ENCODE measurements around the gene PHKA1.
A peak's percentile ranks its signal among the peaks of the same experiment; 100 is the strongest.
"Not testable (repeated sequence)": the region's sequence is repeated elsewhere in the genome, so short reads cannot be mapped to it uniquely, and the experiment has no call there.

PHKA1 gene

DNA sequence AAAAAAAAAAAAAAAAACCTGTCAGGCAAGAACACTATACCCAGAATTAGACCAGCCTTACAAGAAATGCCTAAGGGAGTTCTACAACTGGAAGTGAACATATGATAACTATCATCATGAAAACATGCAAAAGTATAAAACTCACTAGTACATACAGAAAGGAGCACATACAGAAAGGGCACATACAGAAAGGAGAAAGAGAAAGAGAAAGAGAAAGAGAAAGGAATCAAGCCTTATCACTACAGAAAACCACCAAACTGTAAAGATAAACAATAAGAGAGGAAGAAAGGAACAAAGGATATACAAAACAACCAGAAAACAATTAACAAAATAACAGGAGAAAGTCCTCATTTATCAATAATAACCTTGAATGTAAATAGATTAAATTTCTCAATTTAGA, 50.4 kb downstream of the PHKA1 start:
- no peak for DNase-seq

DNA sequence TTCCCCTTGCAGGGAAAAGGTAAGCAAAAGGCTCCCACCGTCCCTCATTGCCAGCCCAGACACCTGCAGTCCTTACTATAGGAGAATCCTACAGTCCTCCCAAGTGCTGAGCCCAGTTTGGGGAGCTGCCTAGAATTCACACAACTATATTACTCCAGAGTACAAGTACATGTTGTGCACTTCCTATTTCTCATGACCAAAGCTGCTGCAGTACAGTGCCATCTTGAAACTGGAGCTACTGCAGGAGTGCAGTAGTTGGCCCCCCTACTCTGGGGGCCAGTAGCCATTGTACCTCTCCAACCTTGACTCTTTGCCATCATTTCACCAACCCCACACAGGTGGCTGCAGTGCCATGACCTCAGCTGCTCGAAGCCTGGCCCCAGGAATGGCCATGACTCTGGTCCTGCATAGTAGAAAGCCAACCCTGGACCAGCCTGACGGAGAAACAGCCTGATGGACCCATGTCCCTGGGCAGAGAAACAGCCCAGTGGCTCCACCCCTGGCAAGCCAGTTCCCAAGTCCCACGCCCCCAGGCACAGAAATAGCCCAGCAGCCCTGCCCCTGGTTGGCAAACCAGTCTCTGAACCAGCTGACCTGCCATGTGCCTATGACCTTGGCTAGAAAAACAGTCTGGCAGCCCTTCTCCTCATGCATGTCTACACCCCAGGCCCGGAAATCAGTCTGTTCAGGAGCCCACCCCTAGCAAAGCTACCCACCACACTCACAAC, 51.9 kb downstream of the PHKA1 start:
- DNase-seq = no peak

DNA sequence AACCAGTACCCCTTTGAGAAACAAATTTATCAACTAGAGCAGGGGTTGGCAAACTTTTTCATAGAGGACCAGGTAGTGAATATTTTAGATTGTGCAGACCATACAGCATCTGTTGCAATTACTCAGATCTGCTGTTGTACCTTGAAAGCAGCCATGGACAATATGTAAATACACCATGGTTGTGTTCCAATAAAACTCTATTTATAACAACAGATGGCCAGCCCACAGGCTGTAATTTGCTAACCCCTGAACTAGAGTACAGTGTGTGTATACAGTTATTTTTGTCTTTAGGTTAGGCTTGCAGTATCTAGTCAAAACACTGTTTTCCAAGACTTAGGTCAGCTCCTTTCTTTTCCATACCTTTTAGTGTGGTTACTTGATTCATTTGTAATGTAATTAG, 54.4 kb downstream of the PHKA1 start:
- no peak for DNase-seq

DNA sequence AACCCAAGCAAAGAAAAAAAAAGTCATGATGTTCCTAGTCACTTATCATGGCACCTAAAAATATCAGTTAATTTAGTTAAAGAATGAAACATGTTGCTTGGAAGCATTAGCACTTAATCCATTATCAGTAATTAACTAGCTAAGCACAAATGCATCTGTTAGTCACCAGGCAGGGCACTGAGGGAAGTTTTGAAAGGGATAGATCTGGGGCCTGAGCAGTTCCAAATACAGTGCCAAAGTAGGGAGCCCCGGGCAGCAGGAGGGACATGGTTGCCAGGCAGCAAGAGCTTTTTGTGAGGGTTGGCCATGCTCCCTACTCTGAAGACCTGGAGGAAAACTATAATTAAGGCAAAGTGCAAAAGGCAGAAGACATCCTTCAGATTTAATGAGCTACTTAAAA, 62.0 kb downstream of the PHKA1 start:
- no peak for DNase-seq

DNA sequence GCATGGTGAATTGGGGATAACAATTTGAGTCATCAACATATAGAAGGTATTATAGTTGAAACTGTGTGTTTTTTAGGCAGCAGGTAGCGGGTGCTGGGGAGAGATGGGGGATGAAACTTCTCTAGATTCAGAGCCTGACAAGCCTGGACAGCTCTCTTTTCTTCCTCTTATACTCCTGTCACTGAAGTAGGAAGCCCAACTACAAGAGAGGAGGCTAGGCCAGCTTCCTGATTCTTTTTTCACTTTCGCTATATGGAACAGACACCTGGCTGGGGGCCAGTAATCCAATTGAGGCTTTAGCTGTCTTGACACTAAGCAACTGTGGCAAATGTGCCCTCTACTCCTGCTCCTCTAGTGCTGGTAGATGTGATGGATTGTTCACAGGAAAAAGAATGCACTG, 69.2 kb downstream of the PHKA1 start:
- DNase-seq = no peak

DNA sequence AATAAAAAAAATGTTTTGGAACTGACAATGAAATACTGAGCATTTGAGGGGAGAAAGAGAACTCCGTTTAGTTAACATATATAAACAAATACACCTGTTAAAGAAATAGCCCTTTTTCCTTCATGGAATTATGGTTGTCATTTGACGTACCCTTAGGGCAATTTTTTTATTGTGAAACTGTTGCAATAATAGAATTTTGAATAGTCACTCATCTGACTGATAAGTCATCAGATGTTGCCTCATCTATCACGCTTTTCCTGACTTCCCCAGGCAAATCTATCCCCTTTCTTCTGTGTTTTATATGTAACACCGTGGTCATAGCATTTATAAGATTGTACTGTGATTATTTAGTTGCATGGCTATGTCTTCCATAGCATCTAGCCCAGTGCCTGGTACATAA, 72.5 kb downstream of the PHKA1 start:
- no peak for DNase-seq

DNA sequence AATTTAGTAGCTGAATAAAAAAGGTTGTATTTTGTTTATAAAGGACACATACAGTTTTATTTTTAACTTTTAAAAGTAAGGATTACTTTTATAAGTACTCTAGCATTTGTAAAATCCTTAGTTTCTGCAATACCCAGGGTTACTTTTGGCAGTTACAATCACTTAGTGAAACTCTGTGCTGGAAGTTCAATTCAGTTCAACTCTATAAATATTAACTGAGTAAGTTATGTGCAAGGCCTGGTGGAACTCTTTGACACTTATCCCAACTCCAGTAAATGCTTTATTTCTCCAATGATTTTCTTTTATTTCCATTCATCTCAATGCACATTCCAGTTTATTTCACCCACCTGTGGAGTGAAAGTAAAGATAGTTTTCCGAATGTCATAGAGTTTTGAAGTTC, 78.2 kb downstream of the PHKA1 start:
- DNase-seq = no peak

DNA sequence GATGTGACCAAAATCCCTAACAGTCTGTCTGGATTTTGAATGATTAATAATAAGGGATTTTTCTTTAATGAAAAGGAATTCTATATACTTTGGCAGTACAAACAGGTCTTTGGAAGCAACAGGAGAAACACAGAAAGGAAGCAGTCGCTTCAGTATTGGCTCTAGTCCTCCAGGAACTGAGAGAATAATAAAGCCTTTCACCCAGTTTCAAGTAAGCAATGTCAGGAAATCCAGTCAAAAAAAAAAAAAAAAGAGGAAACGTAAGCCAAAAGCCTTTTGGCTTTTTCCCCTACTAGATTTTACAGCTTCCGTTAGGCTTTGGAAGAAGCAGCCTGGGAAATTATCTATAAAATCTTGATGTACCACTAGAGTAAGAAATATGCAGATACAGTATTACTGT, 79.8 kb downstream of the PHKA1 start:
- DNase-seq = no peak

DNA sequence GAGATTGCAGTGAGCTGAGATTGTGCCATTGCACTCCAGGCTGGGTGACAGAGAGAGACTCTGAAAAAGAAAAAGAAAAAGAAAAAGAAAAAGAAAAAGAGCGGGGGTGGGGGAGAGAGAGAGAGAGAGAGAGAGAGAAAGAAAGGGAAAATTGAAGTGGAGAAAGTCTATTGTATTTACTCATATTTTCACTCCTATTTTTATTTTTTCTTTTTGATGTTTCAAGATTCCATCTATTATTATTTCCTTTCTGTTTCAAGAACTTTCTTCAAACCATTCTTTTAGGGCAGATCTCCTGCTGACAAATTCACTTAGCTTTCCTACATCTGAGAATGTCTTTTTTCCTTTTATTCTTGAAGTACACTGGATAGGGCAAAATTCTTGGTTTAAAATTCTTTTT, 83.9 kb downstream of the PHKA1 start:
- DNase-seq = no peak

DNA sequence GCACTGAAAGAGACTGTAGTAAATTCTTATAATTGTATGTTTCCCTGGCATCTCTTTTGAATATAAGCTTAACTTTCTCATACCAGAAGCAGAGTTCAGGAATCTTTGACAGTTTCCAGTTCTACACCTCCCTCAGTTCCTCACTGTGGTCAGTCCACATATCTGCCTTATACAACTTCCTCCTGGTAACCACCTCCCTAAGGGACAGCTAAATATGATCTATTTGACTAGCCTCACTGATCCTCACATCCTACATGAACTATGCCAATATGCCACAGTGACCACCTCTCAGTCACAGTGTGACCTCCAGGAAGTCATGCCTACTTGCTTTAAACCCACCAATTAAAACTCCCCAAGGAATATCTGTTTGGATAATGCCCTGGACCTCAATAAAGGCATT, 89.9 kb downstream of the PHKA1 start:
- DNase-seq = no peak

DNA sequence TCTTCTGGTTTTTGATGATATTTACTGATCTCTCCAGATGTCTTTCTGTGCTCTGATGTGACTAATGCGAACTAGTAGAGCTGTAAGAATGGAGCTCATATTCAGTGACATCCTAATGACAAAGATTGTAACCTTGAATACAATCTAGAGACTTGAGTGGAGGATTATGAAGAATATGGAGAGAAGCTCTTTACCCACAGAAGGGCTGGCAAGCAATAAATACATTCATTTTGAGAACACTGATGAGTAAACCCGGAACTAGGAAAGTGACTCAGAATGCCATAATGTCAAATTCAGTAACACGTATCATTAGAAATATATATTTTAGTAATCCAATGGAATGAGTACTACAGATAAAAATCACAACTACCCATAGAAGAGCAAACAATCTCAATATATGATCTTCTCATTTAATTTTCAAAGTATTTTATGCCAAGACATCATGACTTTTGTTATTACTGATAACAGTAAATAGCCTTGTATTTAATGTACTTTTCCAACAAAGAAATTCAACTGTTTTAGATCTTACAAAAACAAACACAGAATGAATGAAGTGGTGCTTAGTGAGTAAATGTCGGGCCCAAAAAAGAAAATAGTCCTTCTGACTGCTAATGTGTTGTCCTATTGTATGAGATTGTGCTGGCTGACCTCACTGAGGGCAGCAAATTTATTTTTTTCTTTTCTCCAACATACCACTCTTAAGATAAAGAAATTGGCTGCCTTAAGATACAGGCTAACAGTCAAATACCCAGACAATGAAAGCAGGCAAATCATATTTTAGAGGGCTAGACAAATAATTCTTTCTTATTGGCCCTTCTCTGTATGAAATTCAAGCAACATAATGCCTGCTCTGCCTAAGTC, 92.3 kb downstream of the PHKA1 start:
- DNase-seq = no peak

DNA sequence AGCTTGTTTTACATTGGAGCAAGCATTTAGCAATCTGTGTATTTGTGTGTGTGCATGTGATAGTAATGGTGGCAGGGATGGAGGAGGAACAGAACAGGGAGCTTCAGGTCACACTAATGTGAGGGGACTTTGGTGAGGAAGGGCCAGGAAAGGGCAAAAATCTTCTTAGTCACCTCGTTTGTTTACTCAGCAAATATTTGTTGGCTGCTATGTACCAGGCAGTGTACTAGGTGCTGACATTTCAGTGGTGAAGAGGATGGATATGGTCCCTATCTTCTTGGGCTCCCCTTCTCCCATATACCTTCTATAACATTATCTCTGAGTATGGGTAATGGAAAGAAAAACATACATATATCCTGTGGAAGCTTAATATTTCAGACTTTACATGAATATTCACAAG, 92.9 kb downstream of the PHKA1 start:
- no peak for DNase-seq

DNA sequence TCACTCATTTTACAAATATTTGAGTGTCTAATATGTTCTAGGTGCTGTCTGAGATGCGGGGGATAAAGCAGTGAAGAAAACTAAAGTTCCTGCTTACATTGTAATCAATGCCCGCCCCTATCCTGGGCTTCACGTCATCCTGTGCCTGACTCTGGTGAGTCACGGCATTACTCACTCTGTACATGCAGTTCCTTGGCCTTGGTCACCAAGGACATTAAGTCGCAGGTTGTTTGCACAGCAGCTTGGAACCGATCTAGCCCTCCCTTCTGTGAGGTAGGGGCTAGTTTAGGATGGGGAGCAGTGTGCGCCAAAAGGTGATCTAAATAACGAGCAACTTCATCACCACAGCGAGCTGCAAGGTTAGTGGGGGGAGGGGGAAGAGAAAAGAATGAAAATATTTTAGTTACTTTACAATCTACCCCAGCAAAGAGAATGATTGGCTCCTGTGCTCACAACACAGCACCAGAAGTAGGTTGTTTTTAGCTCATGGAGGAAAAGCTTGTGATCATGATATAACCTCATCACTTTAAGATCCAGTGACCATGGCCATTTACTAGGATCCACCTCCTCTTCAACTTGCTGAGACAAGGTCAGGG, 93.5 kb downstream of the PHKA1 start:
- DNase-seq = no peak

DNA sequence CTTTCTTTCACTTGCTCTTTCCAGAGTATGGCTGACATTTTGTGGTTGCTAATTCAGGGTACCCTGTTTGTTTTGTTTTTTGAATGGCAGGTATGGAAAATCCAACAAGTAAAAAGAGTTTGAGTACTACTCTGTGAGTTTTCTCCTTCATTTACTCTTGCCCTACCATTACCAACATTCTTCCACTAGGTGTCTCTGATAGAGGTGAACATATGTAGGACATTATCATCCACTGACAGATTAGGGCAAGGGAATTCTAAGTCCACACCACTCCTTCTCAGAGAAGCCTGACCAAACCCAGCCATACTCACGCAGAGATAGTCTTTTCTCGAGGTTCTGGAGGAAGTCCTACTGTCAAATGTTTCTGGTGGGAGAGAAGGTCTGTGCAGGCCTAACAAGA, 104.8 kb downstream of the PHKA1 start:
- no peak for DNase-seq

DNA sequence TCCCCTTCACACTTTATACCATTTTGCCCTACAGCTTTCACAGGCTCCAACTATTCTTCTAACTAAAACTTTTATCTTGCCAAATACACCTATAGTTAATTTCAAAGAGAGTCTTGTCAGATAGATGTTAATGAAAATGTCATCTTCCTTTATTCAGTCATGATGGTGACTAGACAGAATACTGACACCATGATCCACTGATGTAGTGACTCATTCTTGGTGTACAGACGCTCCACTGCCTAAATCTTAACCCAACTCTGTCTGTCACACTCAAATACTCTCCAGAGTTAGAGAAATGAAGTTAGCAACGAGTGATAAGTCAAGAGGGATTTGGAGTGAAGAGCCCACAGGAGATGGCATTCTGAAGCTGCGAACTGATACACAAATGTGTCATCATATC, 109.4 kb downstream of the PHKA1 start:
- DNase-seq = no peak

DNA sequence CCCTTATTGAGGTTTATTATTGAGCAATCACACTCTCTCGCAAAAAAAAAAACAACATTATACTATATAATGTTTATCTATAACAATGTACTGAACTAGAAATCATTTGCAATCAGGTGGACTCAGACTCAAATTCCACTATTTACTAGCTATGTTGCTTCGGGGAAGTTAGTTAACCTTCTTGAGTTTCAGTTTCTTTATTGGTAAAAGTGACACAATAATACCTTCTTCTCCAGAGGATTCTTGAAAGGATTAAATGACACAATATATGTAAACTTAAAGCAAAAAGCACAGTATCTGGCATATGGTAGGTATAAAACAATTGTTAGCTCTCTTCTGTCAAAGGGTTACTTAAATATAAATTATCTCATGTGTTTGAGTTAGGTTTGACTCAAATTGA, 110.0 kb downstream of the PHKA1 start:
- DNase-seq = no peak

DNA sequence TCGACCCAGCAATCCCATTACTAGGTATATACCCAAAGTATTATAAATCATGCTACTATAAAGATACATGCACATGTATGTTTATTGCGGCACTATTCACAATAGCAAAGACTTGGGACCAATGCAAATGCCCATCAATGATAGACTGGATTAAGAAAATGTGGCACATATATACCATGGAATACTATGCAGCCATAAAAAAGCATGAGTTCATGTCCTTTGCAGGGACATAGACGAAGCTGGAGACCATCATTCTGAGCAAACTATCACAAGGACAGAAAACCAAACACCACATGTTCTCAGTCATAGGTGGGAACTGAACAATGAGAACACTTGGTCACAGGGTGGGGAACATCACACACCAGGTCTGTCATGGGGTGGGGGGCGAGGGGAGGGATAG, 123.1 kb downstream of the PHKA1 start:
- DNase-seq = not testable (repeated sequence)

DNA sequence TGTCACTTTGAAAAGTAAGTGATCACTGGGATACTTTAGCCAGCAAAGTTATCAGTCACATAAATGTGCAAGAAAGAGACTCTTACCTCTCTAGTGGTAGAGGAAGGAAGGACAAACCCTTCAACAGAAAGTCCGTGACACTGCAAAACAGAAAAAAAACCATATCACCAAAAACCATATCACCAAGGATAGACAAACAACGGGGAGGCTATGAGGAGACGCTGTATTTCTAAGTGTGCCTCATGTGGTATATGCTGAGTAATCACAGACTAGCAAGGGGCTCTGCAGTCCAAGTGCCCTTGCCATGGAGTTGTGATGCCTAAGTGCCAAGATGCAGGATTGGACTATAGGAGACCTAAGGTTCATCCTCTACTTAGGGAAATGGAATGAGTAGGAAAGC, 129.9 kb downstream of the PHKA1 start:
- no peak for DNase-seq

DNA sequence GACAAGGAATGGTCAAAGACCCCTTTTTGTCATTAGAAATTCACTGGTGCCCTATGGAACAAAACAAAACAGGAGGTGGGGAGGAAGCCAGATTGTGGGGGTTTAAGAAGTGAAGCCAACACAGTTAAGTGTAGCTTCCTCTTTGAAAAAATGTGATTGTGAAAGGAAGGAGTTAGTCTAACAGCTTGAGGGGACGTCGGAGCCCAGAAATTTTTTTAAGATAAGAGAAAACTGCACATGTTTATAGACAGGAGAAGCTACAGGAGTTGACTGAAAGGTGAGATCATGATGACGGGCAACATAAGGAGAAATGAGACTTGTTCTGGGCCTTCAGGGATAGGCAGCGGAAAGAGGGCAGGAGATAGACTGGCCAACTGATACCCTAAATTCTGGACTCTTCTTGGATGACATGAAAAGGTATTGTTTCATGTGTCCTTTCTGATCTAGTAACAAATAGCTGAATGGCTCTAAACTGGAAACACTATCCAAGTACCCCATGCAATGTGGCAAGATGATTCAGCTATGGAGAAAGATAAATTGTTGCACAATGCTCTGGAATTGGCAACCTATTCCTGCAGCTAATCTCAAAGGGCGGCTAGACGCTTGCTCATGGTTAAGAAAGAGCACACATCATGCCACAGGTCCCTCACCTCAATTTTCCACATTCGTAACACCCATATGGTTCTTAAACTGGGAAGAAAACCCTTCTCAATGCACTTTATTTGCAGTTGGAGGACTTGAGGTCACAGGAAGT, 137.8 kb downstream of the PHKA1 start:
- no peak for DNase-seq

DNA sequence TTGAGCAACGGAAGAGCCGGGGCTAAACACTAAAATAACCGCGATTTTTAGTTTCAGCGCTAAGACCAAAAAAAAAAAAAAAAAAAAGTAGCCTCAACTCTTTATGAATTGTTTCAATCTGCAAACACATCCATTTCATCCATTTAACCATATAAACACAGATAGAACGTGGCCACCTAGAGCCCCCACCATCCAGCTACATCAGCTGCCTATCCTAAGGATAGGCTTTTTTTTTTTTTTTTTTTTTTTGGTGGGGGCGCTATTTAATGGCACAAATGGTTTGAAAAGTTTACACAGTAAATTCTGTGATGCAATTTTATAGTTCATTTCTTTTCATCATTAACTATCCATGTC, 141.0 kb downstream of the PHKA1 start:
- DNase-seq = no peak

DNA sequence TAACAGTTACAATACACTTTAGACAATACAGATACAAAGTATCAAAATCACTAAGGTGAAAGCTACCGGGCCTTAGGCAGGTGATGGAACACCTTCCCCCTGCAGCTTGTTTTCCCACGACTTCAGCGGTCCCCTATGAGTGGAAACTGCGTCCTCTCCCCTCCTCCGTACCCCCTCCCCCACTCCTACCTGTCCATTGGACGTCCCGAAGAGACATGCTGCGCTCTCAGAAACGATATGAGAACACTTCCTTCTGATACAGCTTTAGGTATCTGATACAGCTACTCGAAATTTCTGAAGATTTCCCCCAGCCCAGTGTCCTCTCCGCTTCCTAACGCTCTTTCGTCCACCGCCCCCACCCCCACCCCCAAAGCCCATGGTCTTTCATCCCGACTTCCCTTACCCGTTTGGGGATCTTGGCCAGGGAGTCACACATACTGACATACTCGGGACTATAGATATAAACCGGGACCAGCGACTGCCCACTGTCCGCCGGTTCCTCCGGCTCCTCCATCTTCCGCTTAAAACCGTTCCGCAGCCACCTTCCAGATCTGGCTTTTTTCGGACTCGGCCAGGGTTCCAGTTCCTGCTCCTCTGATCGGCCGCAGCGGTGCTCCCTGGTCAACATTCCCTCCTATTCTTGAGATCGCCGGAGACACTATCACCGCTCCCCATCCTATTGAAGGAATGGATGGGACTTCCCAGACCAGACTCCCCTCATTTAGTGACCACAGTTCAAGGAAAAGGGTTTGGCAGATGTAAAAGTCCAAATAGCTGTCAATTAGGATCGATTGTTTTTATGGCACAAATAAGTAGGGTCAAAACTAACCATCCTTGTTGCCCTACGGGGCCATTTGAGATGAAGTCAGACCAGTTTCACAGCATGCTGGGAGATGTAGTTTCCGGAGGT, 141.6 kb downstream of the PHKA1 start, which contains the start of gene HDAC8:
Gene HDAC8 (minus strand): TSS at position 596 of the 910 bp plus-strand sequence. CDS start 82 bp downstream, at position 514.
- DNase-seq = peak; percentile 83

DNA sequence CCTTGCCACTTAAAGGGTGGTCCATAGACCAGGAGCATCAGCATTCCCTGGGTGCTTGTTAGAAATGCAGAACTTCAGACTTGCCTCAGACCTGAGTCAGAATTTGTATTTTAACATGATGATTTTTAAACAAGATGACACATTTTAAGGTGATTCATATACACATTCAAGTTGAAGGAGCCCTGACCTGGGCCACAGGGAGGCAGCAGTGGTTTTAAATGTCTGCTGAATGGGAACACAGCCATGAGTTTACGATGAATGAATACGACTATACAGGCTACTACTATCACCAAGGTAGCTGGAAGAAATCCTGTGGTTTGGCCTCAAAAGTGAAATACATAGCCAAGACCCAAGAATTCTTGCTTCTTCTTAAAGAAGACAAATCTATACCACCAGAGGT, 144.3 kb downstream of the PHKA1 start:
- no peak for DNase-seq

All from NCI-H2171 treated with DMSO at 0.1 percent for 48 hours (cell line).